ENCODE results near the gene FSIP1. TPM values are rescaled to one million over a fixed set of nuclear protein-coding genes. Genes with fewer than 3 reads are reported as not detected.

The FSIP1 gene
- total and polyA plus RNA-seq, 9 of the 15 experiments (the other 6 are each of a cell fraction or from before 2014, with no cell fraction given) = 0.07 to 0.51 (median 0.29) TPM

GRCh38 chr15:39581242-39581792 is 201.3 kb downstream of the FSIP1 start:
- peaks cover 36 to 46% of the 10 kb centered on the region in 2 experiments; a peak in 4 of 5 replicates for H3K27me3 ChIP-seq (ENCODE audit: control insufficient read depth in 2 of 2, insufficient read depth in 2 of 2, low read length in 2 of 2)
- H3K36me3 ChIP-seq (ENCODE audit: control insufficient read depth, insufficient read depth, low read length) = no peaks in the 10 kb centered on the region
- 0 out of 2 replicates have a peak, but pooled peaks cover 3% of the 10 kb centered on the region for H4K20me1 ChIP-seq (replicated peaks; ENCODE audit: control insufficient read depth, insufficient read depth, low read length)
- ATAC-seq = no peak
- CTCF ChIA-PET (ENCODE audit: low intra/inter-chr PET ratio) = no interaction called here
- H3K4me1 ChIP-seq (replicated peaks in 1 of 2; ENCODE audit: control insufficient read depth in 2 of 2, insufficient read depth in 2 of 2, low read length in 2 of 2) = peaks cover 0 to 12% of the 10 kb centered on the region in 2 experiments; a peak in 1 of 5 replicates
- H2AFZ ChIP-seq (ENCODE audit: low read depth, low read length) = no peak overlapping the region
- no peak overlapping the region for H3K9ac ChIP-seq (ENCODE audit: insufficient read depth in 1 of 2, low read depth in 2 of 2, low read length in 2 of 2)
- no peak for DNase-seq (ENCODE audit: extremely low read depth in 1 of 4, low spot score in 3 of 4)
- 8% methylated on average over 17 of the region's 18 CpGs for WGBS (ENCODE audit: insufficient coverage, low coverage, missing lambda C conversion rate)
- FAIRE-seq = no peak
- POLR2A ChIA-PET = interaction anchor here (0.6 to 0.7 kb wide), 2 partner anchors 444 to 1580 kb away, joined by 3 to 5 read pairs; no protein-coding TSS in a partner anchor
- peaks cover 7% of the 10 kb centered on the region for H3K9me3 ChIP-seq (replicated peaks; ENCODE audit: control insufficient read depth, insufficient read depth, low read depth, low read length)
- H3K4me2 ChIP-seq (ENCODE audit: insufficient read depth, low read length) = no peak overlapping the region
- no TSS peak for BruUV-seq (replicated peaks)
- H3K9me1 ChIP-seq (ENCODE audit: control insufficient read depth, insufficient read depth, low read length) = no peaks in the 10 kb centered on the region
- 0 out of 2 replicates have a peak overlapping the region, but pooled peaks have one; percentile 24 for H3K4me3 ChIP-seq
- no peak overlapping the region for H3K27ac ChIP-seq (ENCODE audit: extremely low read depth, low read depth, low read length)
- intact Hi-C loops (cut with micrococcal nuclease) = loop anchor here (2.0 to 10.0 kb wide), 5 partner anchors 187 to 877 kb away; no protein-coding TSS in a partner anchor
- H3K79me2 ChIP-seq (ENCODE audit: control insufficient read depth, insufficient read depth, low read length) = no peaks in the 10 kb centered on the region
- in situ Hi-C loops (cut with MboI) = loop anchor here (25.0 kb wide), 1 partner anchor 769 kb away; no protein-coding TSS in a partner anchor
- TF ChIP-seq POLR2H (tag; IDR thresholded peaks at IDR 0.05; ENCODE audit: low read depth) = no peak
- no peak for TF ChIP-seq TSHZ1 (CRISPR knock-in tag; IDR thresholded peaks at IDR 0.05)
- no peak for TF ChIP-seq ZNF354B (CRISPR knock-in tag; IDR thresholded peaks at IDR 0.05)
- TF ChIP-seq GABPA (tag; conservative IDR thresholded peaks at IDR 0.05; ENCODE audit: low read depth) = no peak
- no peak for TF ChIP-seq ZNF143 (CRISPR knock-in tag; IDR thresholded peaks at IDR 0.05)
- no peak for TF ChIP-seq MBD1 (CRISPR knock-in tag; IDR thresholded peaks at IDR 0.05)
- TF ChIP-seq HOMEZ (CRISPR knock-in tag; IDR thresholded peaks at IDR 0.05) = no peak
- no peak for TF ChIP-seq ZNF778 (CRISPR knock-in tag; IDR thresholded peaks at IDR 0.05)
- no peak for TF ChIP-seq ZNF384 (IDR thresholded peaks at IDR 0.05; ENCODE audit: low read depth, low read length)
- no peak for TF ChIP-seq ARNT (IDR thresholded peaks at IDR 0.05)
- no peak for TF ChIP-seq GMEB1 (CRISPR knock-in tag; IDR thresholded peaks at IDR 0.05)
- no peak for TF ChIP-seq MCM5 (IDR thresholded peaks at IDR 0.05; ENCODE audit: low read depth)
- TF ChIP-seq SMARCC2 (IDR thresholded peaks at IDR 0.05; ENCODE audit: low read depth) = no peak

All from K562 (cell line).